ENCODE measurements around the gene WNT2B. TPM values are rescaled to one million over a fixed set of nuclear protein-coding genes. Genes with fewer than 3 reads are reported as not detected.
"Not testable (repeated sequence)": the region's sequence is repeated elsewhere in the genome, so short reads cannot be mapped to it uniquely, and the experiment has no call there.

The WNT2B gene
- 6.1 TPM for total RNA-seq

GRCh38 chr1:112508278-112509004 lies at the start of gene WNT2B:
WNT2B (plus strand) TSS chr1:112508965; CDS start chr1:112509263, 298 bp downstream.
- no peak for DNase-seq

- no peak for DNase-seq
Measured at GRCh38 chr1:112460615-112461014, 48.1 kb upstream of the WNT2B start.

- peak; percentile 35 for DNase-seq
Measured at GRCh38 chr1:112461200-112461871, 47.4 kb upstream of the WNT2B start.

- no peak for DNase-seq
Measured at GRCh38 chr1:112462953-112463279, 45.8 kb upstream of the WNT2B start.

- peak; percentile 44 for DNase-seq
Measured at GRCh38 chr1:112464501-112464900, 44.3 kb upstream of the WNT2B start.

- peak; percentile 38 for DNase-seq
Measured at GRCh38 chr1:112465122-112465521, 43.6 kb upstream of the WNT2B start.

GRCh38 chr1:112466078-112466660 lies 42.6 kb upstream of the WNT2B start:
- DNase-seq = peak; percentile 97

- DNase-seq = not testable (repeated sequence)
Measured at GRCh38 chr1:112470324-112470723, 38.4 kb upstream of the WNT2B start.

GRCh38 chr1:112470966-112471365 lies 37.8 kb upstream of the WNT2B start:
- no peak for DNase-seq

- DNase-seq = no peak
Measured at GRCh38 chr1:112472142-112472541, 36.6 kb upstream of the WNT2B start.

- no peak for DNase-seq
Measured at GRCh38 chr1:112477550-112477949, 31.2 kb upstream of the WNT2B start.

- no peak for DNase-seq
Measured at GRCh38 chr1:112478314-112478713, 30.5 kb upstream of the WNT2B start.

GRCh38 chr1:112486063-112486462 lies 22.7 kb upstream of the WNT2B start:
- DNase-seq = not testable (repeated sequence)

GRCh38 chr1:112487686-112488085 lies 21.1 kb upstream of the WNT2B start:
- not testable (repeated sequence) for DNase-seq

GRCh38 chr1:112488141-112488540 lies 20.6 kb upstream of the WNT2B start:
- DNase-seq = no peak

- no peak for DNase-seq
Measured at GRCh38 chr1:112492076-112492475, 16.7 kb upstream of the WNT2B start.

GRCh38 chr1:112493351-112493750 lies 15.4 kb upstream of the WNT2B start:
- no peak for DNase-seq

GRCh38 chr1:112496290-112496689 lies 12.5 kb upstream of the WNT2B start:
- no peak for DNase-seq

- peak; percentile 78 for DNase-seq
Measured at GRCh38 chr1:112501810-112502641, 6.7 kb upstream of the WNT2B start.

GRCh38 chr1:112502826-112503225 lies 5.9 kb upstream of the WNT2B start:
- DNase-seq = no peak

GRCh38 chr1:112504001-112504660 lies 4.6 kb upstream of the WNT2B start:
- DNase-seq = no peak
